Panc1 (cell line): ENCODE results near the gene WFDC9. TPM values are rescaled to one million over a fixed set of nuclear protein-coding genes. Genes with fewer than 3 reads are reported as not detected.
"Not testable (repeated sequence)": the region's sequence is repeated elsewhere in the genome, so short reads cannot be mapped to it uniquely, and the experiment has no call there.

Experiments used
- ATAC-seq: fragments of 200-7000 bp; cut with Tn5 transposase; 2 replicates; pipeline ENCODE4 v1.9.1; 2020; ENCODE audit warnings: mild to moderate bottlenecking, moderate library complexity
- BruUV-seq: library from RNA; stranded (reverse); fragments of 400-500 nt; replicated peaks from 2 replicates; lab custom pipeline; 2021; lab: Mats Ljungman, UMichigan
- CTCF ChIA-PET: fragments of 300-600 bp; sonication (Branson Sonifier 250); formaldehyde crosslinking; loops from one replicate; lab custom pipeline; 2022; ENCODE audit warnings: antibody characterized with exemption; lab: Charles Lee
- POLR2A ChIA-PET: fragments of 300-600 bp; sonication (Branson Sonifier 250); formaldehyde crosslinking; loops from one replicate; lab custom pipeline; 2022; ENCODE audit warnings: antibody characterized with exemption; lab: Charles Lee
- DNase-seq: peaks from one replicate; pipeline ENCODE4 v3.0.0-alpha.2; 2010; ENCODE audit warnings: low read depth, low spot score
- H3K27ac ChIP-seq: 2 replicates; pipeline ENCODE4 v1.5.1; 2011; ENCODE audit warnings: mild to moderate bottlenecking, low read length, inconsistent platforms
- H3K27me3 ChIP-seq: fragments of 200-500 bp; sonication (Bioruptor generic); 2 replicates; pipeline ENCODE4 v1.6.0; 2014; ENCODE audit warnings: low read length, inconsistent platforms; ENCODE audit not compliant: control insufficient read depth, insufficient read depth
- H3K36me3 ChIP-seq: fragments of 200-500 bp; sonication (Bioruptor generic); 2 replicates; pipeline ENCODE4 v1.5.1; 2014; ENCODE audit warnings: inconsistent platforms, mild to moderate bottlenecking, low read length, moderate library complexity; ENCODE audit not compliant: control insufficient read depth, insufficient read depth
- H3K4me1 ChIP-seq: 2 replicates; pipeline ENCODE4 v1.5.1; 2011; ENCODE audit warnings: inconsistent platforms, mild to moderate bottlenecking, low read length, moderate library complexity; ENCODE audit not compliant: control insufficient read depth, insufficient read depth
- H3K4me3 ChIP-seq, 2 experiments: 2 replicates each; pipeline ENCODE4 v1.5.1; 2011 to 2012; ENCODE audit warnings: low read depth in 2 of 2, low read length in 2 of 2, mild to moderate bottlenecking in 2 of 2, inconsistent platforms in 1 of 2, moderate library complexity in 1 of 2
- H3K9me3 ChIP-seq: fragments of 200-500 bp; sonication (Bioruptor generic); 2 replicates; pipeline ENCODE4 v1.5.1; 2014; ENCODE audit warnings: low read depth, mild to moderate bottlenecking, inconsistent platforms, low read length, moderate library complexity; ENCODE audit not compliant: control insufficient read depth, insufficient read depth
- CTCF ChIP-seq: fragments of 450-650 bp; IDR thresholded peaks from 2 replicates; pipeline ENCODE4 v1.5.1; 2017; ENCODE audit warnings: mild to moderate bottlenecking
- POLR2AphosphoS5 ChIP-seq: IDR thresholded peaks from 2 replicates; pipeline ENCODE4 v1.6.1; 2012; ENCODE audit warnings: mild to moderate bottlenecking, low read depth, low read length, moderate library complexity
- REST ChIP-seq, 2 experiments: IDR thresholded peaks; 2 replicates each; pipeline ENCODE4 v1.6.1; 2011 to 2012; ENCODE audit warnings: low read depth in 2 of 2, control low read depth in 1 of 2, low read length in 1 of 2, mild to moderate bottlenecking in 1 of 2, moderate library complexity in 1 of 2; ENCODE audit not compliant: insufficient read depth in 1 of 2
- SIN3A ChIP-seq: IDR thresholded peaks from 2 replicates; pipeline ENCODE4 v1.6.1; 2012; ENCODE audit warnings: low read depth, mild to moderate bottlenecking, low read length, moderate library complexity, borderline replicate concordance; ENCODE audit not compliant: insufficient read depth
- TCF7L2 ChIP-seq: IDR thresholded peaks from 2 replicates; pipeline ENCODE4 v1.6.1; 2011; ENCODE audit warnings: mild to moderate bottlenecking, low read depth, low read length, inconsistent platforms
- in situ Hi-C: cut with HindIII; loops from 2 replicates; pipeline ENCODE4 v1.10.0; 2016; ENCODE audit warnings: low sequenced_read_pairs, low pct_unique_long_range_greater_than_20kb
- intact Hi-C: fragments of 100-400 bp; cut with micrococcal nuclease; formaldehyde crosslinking; loops from one replicate; pipeline ENCODE4 v1.10.0; 2022; ENCODE audit not compliant: unreplicated experiment
- total RNA-seq: library from RNA; stranded (reverse); gene quantifications from one replicate; pipeline ENCODE4 v1.2.1, GENCODE V29; 2021; ENCODE audit not compliant: unreplicated experiment

The WFDC9 gene
- total RNA-seq, 1 experiment from 2014 or later, result not detected

- CTCF ChIA-PET, result no interaction called here
- POLR2A ChIA-PET, result interaction anchor here (0.6 kb wide), 1 partner anchor 182 kb away, joined by 3 read pairs; no protein-coding TSS in a partner anchor
Measured at GRCh38 chr20:45588800-45589199, 42.3 kb downstream of the WFDC9 start.

GRCh38 chr20:45585986-45586385, 45.1 kb downstream of the WFDC9 start:
- H3K9me3 ChIP-seq, H3K4me3 ChIP-seq, H3K27me3 ChIP-seq, ATAC-seq, DNase-seq, POLR2A ChIA-PET, H3K36me3 ChIP-seq, BruUV-seq, H3K4me1 ChIP-seq, intact Hi-C loops, H3K27ac ChIP-seq, CTCF ChIA-PET, in situ Hi-C loops: not testable (repeated sequence)

More at GRCh38 chr20:45588800-45589199, 42.3 kb downstream of the WFDC9 start:
- H3K4me1 ChIP-seq, result no peaks in the 10 kb centered on the region
- in situ Hi-C loops, result no loop called here
- DNase-seq, result no peak
- no peak overlapping the region for H3K4me3 ChIP-seq
- no peaks in the 10 kb centered on the region for H3K36me3 ChIP-seq
- H3K9me3 ChIP-seq, result no peaks in the 10 kb centered on the region
- no peak for ATAC-seq
- TF ChIP-seq REST (IDR thresholded peaks at IDR 0.05; ENCODE audit: insufficient read depth in 1 of 2, low read depth in 2 of 2, low read length in 1 of 2) (no peak), TCF7L2 (no peak), CTCF (no peak), POLR2AphosphoS5 (no peak), SIN3A (no peak)
- H3K27me3 ChIP-seq, result no peaks in the 10 kb centered on the region
- intact Hi-C loops, result no loop called here
- no peak overlapping the region for H3K27ac ChIP-seq
- no TSS peak for BruUV-seq

- BruUV-seq, in situ Hi-C loops, H3K27me3 ChIP-seq, POLR2A ChIA-PET, ATAC-seq, H3K9me3 ChIP-seq, DNase-seq, H3K36me3 ChIP-seq, H3K4me3 ChIP-seq, H3K4me1 ChIP-seq, H3K27ac ChIP-seq, CTCF ChIA-PET, intact Hi-C loops: not testable (repeated sequence)
Measured at GRCh38 chr20:45584294-45584693, 46.8 kb downstream of the WFDC9 start.
